GM18867 (cell line): ENCODE results near the gene IFITM2.
"Not testable (repeated sequence)": the region's sequence is repeated elsewhere in the genome, so short reads cannot be mapped to it uniquely, and the experiment has no call there.

Source experiments
- ATAC-seq: cut with Tn5 transposase; IDR thresholded peaks from one replicate; pipeline ENCODE4 v1.9.1; 2021; ENCODE audit warnings: mild to moderate bottlenecking, moderate library complexity; ENCODE audit not compliant: unreplicated experiment

Gene IFITM2

DNA sequence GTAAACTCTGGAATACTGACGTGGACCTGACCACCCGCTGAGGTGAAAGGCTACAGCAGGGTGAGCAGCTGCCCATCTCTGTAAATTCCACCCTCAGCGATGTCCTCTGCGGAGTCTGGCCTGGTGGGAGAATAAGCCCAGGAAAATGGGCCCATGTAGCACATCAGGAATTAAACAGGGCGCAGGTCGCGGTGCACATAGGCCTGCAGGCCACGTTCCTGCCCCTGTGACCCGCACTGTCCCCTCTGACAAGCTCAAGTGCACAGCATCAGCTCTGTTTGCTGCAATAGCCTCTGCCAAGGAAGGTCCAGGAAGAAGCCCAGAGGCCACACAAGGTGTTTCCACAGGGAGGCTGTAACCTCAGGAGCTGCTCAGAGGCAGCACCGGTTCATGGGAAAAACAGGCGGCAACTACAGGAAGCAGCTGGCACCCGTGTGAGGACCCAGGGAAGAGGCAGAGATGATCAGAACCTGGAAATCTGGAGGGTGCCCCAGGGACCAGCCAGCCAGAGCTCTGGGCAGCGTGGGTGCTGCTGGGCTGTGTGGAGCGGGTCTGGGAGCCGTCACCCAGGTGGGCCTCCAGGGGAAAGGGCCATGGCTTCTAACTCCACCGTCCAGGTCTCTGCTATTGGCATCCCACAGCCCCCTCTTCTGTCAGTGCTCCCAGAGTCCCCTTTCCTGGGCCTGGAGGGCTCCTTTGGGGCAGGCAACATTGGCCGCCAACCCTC, 808 bp upstream of the IFITM2 start:
- no peak for ATAC-seq

GRCh38 chr11:308740-309665, 1.4 kb downstream of the IFITM2 start:
- not testable (repeated sequence) for ATAC-seq

DNA sequence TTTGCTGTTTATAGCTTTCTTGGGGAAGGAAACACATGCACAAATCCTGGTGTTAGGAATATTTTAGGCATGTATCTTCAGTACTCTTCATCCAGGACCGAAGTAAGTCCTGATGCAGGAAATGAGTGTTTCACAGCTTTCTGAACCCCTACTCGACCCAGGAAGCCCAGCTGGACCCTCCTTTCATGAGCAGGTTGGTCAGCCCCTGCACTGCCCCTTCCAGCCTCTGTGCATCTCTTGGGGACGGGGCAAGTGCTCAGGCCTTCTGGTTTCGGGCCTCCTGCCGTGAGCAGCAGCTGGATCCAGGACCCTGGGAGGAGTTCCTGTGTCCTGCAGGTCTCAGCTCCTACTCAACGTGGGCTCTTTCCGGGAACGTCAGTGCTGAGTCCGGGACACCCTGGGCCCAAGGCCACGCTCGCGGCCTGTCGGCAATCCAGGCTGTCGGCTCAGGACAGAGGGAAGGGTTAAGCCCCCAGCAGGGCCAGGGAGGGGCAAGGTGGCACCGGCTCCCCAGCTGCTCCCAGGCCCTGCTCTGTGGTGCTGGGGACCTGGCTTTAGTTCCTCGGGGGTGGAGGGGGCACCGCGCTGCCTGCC, 2.5 kb downstream of the IFITM2 start:
- ATAC-seq: not testable (repeated sequence)

DNA sequence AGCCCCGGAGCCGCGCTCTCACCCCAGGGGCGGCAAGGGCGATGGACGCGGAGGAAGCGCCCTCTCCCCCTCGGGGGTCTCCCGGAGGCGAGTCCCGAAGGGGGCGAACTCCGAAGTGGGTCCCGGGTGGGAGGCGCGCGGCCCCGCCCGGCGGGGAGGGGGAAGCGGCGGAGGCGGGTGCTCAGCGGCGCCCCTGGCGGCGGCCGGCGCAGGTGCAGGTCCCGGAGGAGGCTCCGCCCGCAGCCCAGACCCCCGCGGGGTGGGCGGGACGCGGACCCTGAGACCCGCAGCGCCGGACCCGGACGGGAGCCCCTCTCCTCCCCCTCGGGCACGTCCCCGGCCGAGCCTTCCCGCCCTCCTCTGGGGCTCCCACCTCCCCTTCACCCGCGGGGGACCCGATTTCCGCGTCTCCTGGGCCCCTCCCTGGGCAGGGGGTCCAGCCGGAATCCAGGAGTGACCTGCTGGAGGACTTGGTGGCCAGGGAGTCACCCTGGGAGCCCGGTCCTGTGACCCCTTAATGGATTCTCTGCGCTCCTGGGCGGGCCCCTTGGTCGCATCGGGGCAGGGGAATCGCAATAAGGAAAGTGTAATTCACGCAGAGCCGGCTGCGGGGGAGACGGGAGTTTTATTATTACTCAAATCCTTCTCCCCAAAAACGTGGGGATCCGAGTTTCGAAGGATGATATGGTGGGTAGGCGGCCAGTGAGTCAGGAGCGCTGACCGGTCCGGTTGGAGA, 3.6 kb downstream of the IFITM2 start:
- ATAC-seq: peak; percentile 38

GRCh38 chr11:312092-312816, 4.6 kb downstream of the IFITM2 start:
- ATAC-seq: no peak

GRCh38 chr11:313304-313786, 5.7 kb downstream of the IFITM2 start:
- ATAC-seq: no peak

- peak; percentile 39 for ATAC-seq
Measured at GRCh38 chr11:313787-314553, 6.4 kb downstream of the IFITM2 start, which contains the start of gene IFITM1. Gene IFITM1 (plus strand): TSS chr11:314040. CDS start chr11:314171, 131 bp downstream.

GRCh38 chr11:314554-314875, 6.9 kb downstream of the IFITM2 start:
- not testable (repeated sequence) for ATAC-seq

GRCh38 chr11:315051-315481, 7.5 kb downstream of the IFITM2 start:
- no peak for ATAC-seq

DNA sequence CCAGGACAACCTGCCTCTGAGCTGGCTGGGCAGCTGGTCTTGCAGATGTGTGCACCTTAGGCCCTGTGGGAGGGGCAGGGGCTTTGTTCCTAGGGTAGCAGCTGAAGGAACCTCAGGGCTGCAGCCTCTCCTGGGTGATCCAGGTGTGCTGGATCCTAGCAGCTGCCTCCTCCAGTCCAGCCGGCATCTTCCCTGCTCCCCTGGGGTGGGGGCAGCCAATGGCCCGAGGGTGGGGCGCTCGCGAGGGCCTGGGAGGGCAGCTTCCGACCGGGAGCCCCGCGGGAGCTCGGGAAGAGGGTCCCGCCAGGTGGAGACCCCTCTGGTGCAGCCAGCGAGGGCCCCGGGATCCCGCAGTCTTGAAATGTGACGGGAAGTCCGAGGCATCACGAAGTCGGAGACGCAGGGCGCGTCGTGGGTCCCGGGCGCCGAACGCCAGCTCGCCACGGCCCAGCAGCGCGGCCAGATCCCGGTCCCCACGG, 7.9 kb downstream of the IFITM2 start:
- ATAC-seq: no peak

- ATAC-seq: no peak
Measured at GRCh38 chr11:316031-316701, 8.6 kb downstream of the IFITM2 start.

- ATAC-seq: no peak
Measured at GRCh38 chr11:316891-317301, 9.3 kb downstream of the IFITM2 start.

DNA sequence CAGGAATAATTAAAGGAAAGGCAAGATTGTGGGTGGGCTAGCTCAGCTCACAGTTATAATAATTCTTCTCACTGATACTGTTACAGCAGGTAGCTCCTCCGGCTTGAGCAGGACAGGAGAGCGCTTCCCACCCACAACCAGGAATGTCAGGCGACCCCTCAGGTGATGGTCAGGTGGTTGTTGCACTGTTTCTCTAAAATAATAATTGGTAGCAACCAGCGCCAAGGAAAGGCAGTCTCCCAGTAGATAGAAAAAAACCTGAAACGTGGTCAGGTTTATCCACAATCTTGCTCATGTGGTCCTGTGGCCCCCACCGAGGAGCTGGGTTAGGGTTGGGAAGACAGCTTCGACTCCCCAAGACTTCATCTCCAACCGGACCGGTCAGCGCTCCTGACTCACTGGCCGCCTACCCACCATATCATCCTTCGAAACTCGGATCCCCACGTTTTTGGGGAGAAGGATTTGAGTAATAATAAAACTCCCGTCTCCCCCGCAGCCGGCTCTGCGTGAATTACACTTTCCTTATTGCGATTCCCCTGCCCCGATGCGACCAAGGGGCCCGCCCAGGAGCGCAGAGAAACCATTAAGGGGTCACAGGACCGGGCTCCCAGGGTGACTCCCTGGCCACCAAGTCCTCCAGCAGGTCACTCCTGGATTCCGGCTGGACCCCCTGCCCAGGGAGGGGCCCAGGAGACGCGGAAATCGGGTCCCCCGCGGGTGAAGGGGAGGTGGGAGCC, 10.2 kb downstream of the IFITM2 start:
- ATAC-seq: not testable (repeated sequence)

DNA sequence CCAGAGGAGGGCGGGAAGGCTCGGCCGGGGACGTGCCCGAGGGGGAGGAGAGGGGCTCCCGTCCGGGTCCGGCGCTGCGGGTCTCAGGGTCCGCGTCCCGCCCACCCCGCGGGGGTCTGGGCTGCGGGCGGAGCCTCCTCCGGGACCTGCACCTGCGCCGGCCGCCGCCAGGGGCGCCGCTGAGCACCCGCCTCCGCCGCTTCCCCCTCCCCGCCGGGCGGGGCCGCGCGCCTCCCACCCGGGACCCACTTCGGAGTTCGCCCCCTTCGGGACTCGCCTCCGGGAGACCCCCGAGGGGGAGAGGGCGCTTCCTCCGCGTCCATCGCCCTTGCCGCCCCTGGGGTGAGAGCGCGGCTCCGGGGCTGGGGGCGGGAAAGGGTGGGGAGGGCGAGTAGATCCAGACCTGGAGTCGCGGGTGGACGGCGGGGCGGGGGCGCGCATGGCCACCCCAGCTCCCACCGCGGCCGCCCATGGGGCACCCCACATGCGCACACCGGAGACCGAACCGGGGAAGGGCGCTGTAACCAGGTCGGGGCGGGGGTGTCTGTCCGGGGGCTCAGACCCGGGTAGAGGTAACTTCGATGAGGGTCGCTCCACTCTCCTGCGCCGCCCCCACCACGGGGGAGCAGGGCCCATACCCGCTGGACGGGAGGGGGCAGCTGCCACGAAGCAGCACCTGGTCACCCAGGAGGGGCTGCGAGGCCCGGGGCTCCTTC, 10.9 kb downstream of the IFITM2 start:
- not testable (repeated sequence) for ATAC-seq

- ATAC-seq: not testable (repeated sequence)
Measured at GRCh38 chr11:319121-319887, 11.7 kb downstream of the IFITM2 start.

- ATAC-seq: not testable (repeated sequence)
Measured at GRCh38 chr11:319888-320273, 12.3 kb downstream of the IFITM2 start.
